Activated CD8-positive, alpha-beta T cell treated with anti-CD3 and anti-CD28 coated beads, Interleukin-2, amount 10 ng/mL, durations not matched to agents 7 days and 5 days (primary cell): ENCODE data around the gene SCD5. TPM values are rescaled to one million over a fixed set of nuclear protein-coding genes. Genes with fewer than 3 reads are reported as not detected.

Source experiments
- ATAC-seq: fragments of 150-1000 bp; cut with Tn5 transposase; one replicate; pipeline ENCODE4 v1.10.0; 2021; ENCODE audit warnings: moderate library complexity
- CTCF ChIA-PET: fragments of 350-600 bp; sonication (Branson Sonifier 250); formaldehyde crosslinking; loops from one replicate; lab custom pipeline; 2021; ENCODE audit warnings: antibody characterized with exemption; lab: Charles Lee
- POLR2A ChIA-PET: fragments of 350-600 bp; sonication (Branson Sonifier 250); formaldehyde crosslinking; loops from one replicate; lab custom pipeline; 2021; ENCODE audit warnings: antibody characterized with exemption; lab: Charles Lee
- DNase-seq: peaks from one replicate; pipeline ENCODE4 v3.0.0-alpha.2; 2020
- H3K27ac Mint-ChIP-seq: one replicate; pipeline ENCODE4 v1.8.0; 2021; ENCODE audit warnings: mild to moderate bottlenecking, mixed read lengths
- H3K27me3 Mint-ChIP-seq: one replicate; pipeline ENCODE4 v1.8.0; 2021; ENCODE audit warnings: low read depth, mixed read lengths
- H3K36me3 Mint-ChIP-seq: one replicate; pipeline ENCODE4 v1.8.0; 2021; ENCODE audit warnings: low read depth, mixed read lengths
- H3K4me1 Mint-ChIP-seq: one replicate; pipeline ENCODE4 v1.8.0; 2021; ENCODE audit warnings: low read depth, mixed read lengths
- H3K4me3 Mint-ChIP-seq: one replicate; pipeline ENCODE4 v1.8.0; 2021; ENCODE audit warnings: mild to moderate bottlenecking, mixed read lengths
- H3K9me3 Mint-ChIP-seq: one replicate; pipeline ENCODE4 v1.8.0; 2022; ENCODE audit warnings: mixed read lengths; ENCODE audit not compliant: insufficient read depth
- total RNA-seq, 2 experiments: library from RNA; stranded (reverse); gene quantifications; one replicate each; pipeline ENCODE4 v1.2.3, GENCODE V29; 2021

The SCD5 gene
- total RNA-seq, 2 experiments from 2014 or later: 2.9 to 3.1 TPM

- no peak overlapping the region for H3K27ac Mint-ChIP-seq
- POLR2A ChIA-PET: no interaction called here
- H3K4me1 Mint-ChIP-seq: no peaks in the 10 kb centered on the region
- DNase-seq (no peak), ATAC-seq (no peak)
- H3K36me3 Mint-ChIP-seq: peaks cover 2% of the 10 kb centered on the region
- no peaks in the 10 kb centered on the region for H3K9me3 Mint-ChIP-seq
- CTCF ChIA-PET: no interaction called here
- H3K27me3 Mint-ChIP-seq: no peaks in the 10 kb centered on the region
- H3K4me3 Mint-ChIP-seq: no peak overlapping the region
Observed at GRCh38 chr4:82777857-82778525, 20.6 kb downstream of the SCD5 start.

GRCh38 chr4:82776925-82777542 is 21.6 kb downstream of the SCD5 start:
- H3K27me3 Mint-ChIP-seq: no peaks in the 10 kb centered on the region
- CTCF ChIA-PET: no interaction called here
- POLR2A ChIA-PET: no interaction called here

GRCh38 chr4:82775243-82775642 is 23.4 kb downstream of the SCD5 start:
- Mint-ChIP-seq H3K4me1 (no peaks in the 10 kb centered on the region), H3K9me3 (no peaks in the 10 kb centered on the region), H3K27ac (no peak overlapping the region), H3K4me3 (no peak overlapping the region), H3K36me3 (peaks cover 2% of the 10 kb centered on the region), H3K27me3 (peaks cover under 1% of the 10 kb centered on the region)
- CTCF ChIA-PET: no interaction called here
- ATAC-seq: no peak
- POLR2A ChIA-PET: no interaction called here
- no peak for DNase-seq

More at GRCh38 chr4:82776925-82777542, 21.6 kb downstream of the SCD5 start:
- no peaks in the 10 kb centered on the region for H3K4me1 Mint-ChIP-seq
- H3K9me3 Mint-ChIP-seq: no peaks in the 10 kb centered on the region
- H3K36me3 Mint-ChIP-seq: peaks cover 2% of the 10 kb centered on the region
- ATAC-seq (no peak), DNase-seq (no peak)
- no peak overlapping the region for H3K4me3 Mint-ChIP-seq
- no peak overlapping the region for H3K27ac Mint-ChIP-seq

- H3K36me3 Mint-ChIP-seq: peaks cover 2% of the 10 kb centered on the region
- H3K4me3 Mint-ChIP-seq: no peak overlapping the region
- H3K9me3 Mint-ChIP-seq: no peaks in the 10 kb centered on the region
- peaks cover 2% of the 10 kb centered on the region for H3K27me3 Mint-ChIP-seq
- POLR2A ChIA-PET: no interaction called here
- no peak overlapping the region for H3K27ac Mint-ChIP-seq
- H3K4me1 Mint-ChIP-seq: no peaks in the 10 kb centered on the region
- ATAC-seq: no peak
- no peak for DNase-seq
- CTCF ChIA-PET: no interaction called here
Observed at GRCh38 chr4:82774711-82775171, 23.9 kb downstream of the SCD5 start.

- no peak for ATAC-seq
- Mint-ChIP-seq H3K27ac (no peak overlapping the region), H3K9me3 (no peaks in the 10 kb centered on the region), H3K4me1 (no peaks in the 10 kb centered on the region), H3K36me3 (peaks cover 2% of the 10 kb centered on the region), H3K27me3 (peaks cover 6% of the 10 kb centered on the region), H3K4me3 (no peak overlapping the region)
- no peak for DNase-seq
- POLR2A ChIA-PET: no interaction called here
- CTCF ChIA-PET: no interaction called here
Observed at GRCh38 chr4:82773057-82773456, 25.5 kb downstream of the SCD5 start.

- DNase-seq (no peak), ATAC-seq (no peak)
- CTCF ChIA-PET: no interaction called here
- Mint-ChIP-seq H3K27me3 (peaks cover 6% of the 10 kb centered on the region), H3K36me3 (peaks cover 2% of the 10 kb centered on the region), H3K27ac (no peak overlapping the region), H3K4me3 (no peak overlapping the region), H3K9me3 (peaks cover 9% of the 10 kb centered on the region), H3K4me1 (no peaks in the 10 kb centered on the region)
- POLR2A ChIA-PET: no interaction called here
Observed at GRCh38 chr4:82770607-82771006, 28.0 kb downstream of the SCD5 start.

- Mint-ChIP-seq H3K9me3 (peaks cover 9% of the 10 kb centered on the region), H3K27me3 (peaks cover 6% of the 10 kb centered on the region), H3K4me3 (no peak overlapping the region), H3K27ac (no peak overlapping the region), H3K4me1 (no peaks in the 10 kb centered on the region), H3K36me3 (no peaks in the 10 kb centered on the region)
- ATAC-seq (no peak), DNase-seq (no peak)
- CTCF ChIA-PET: no interaction called here
- POLR2A ChIA-PET: no interaction called here
Observed at GRCh38 chr4:82765134-82765533, 33.5 kb downstream of the SCD5 start.

GRCh38 chr4:82761229-82761628 is 37.4 kb downstream of the SCD5 start:
- H3K27me3 Mint-ChIP-seq: peaks cover 6% of the 10 kb centered on the region
- no peak overlapping the region for H3K27ac Mint-ChIP-seq
- ATAC-seq: no peak
- peaks cover 5% of the 10 kb centered on the region for H3K9me3 Mint-ChIP-seq
- DNase-seq: no peak
- H3K36me3 Mint-ChIP-seq: no peaks in the 10 kb centered on the region
- no peaks in the 10 kb centered on the region for H3K4me1 Mint-ChIP-seq
- ChIA-PET CTCF (no interaction called here), POLR2A (no interaction called here)
- no peak overlapping the region for H3K4me3 Mint-ChIP-seq

- CTCF ChIA-PET: no interaction called here
- Mint-ChIP-seq H3K9me3 (no peaks in the 10 kb centered on the region), H3K4me1 (no peaks in the 10 kb centered on the region), H3K36me3 (no peaks in the 10 kb centered on the region), H3K27ac (no peak overlapping the region), H3K27me3 (peaks cover 9% of the 10 kb centered on the region), H3K4me3 (no peak overlapping the region)
- POLR2A ChIA-PET: no interaction called here
- no peak for DNase-seq
- ATAC-seq: no peak
Observed at GRCh38 chr4:82758701-82759685, 39.6 kb downstream of the SCD5 start.

GRCh38 chr4:82756061-82756460 is 42.5 kb downstream of the SCD5 start:
- Mint-ChIP-seq H3K4me1 (no peaks in the 10 kb centered on the region), H3K36me3 (no peaks in the 10 kb centered on the region), H3K27ac (no peak overlapping the region), H3K27me3 (peaks cover 10% of the 10 kb centered on the region), H3K9me3 (no peaks in the 10 kb centered on the region), H3K4me3 (no peak overlapping the region)
- ChIA-PET POLR2A (no interaction called here), CTCF (no interaction called here)
- ATAC-seq: no peak
- no peak for DNase-seq

GRCh38 chr4:82755650-82756049 is 42.9 kb downstream of the SCD5 start:
- no peaks in the 10 kb centered on the region for H3K4me1 Mint-ChIP-seq
- no peak overlapping the region for H3K27ac Mint-ChIP-seq
- peaks cover 13% of the 10 kb centered on the region for H3K27me3 Mint-ChIP-seq
- no peak for ATAC-seq
- no peaks in the 10 kb centered on the region for H3K9me3 Mint-ChIP-seq
- no peak for DNase-seq
- no peak overlapping the region for H3K4me3 Mint-ChIP-seq
- CTCF ChIA-PET: no interaction called here
- POLR2A ChIA-PET: no interaction called here
- no peaks in the 10 kb centered on the region for H3K36me3 Mint-ChIP-seq
